Measurements from ENCODE around the gene HECTD4. TPM values are rescaled to one million over a fixed set of nuclear protein-coding genes. Genes with fewer than 3 reads are reported as not detected.
"Not testable (repeated sequence)": the region's sequence is repeated elsewhere in the genome, so short reads cannot be mapped to it uniquely, and the experiment has no call there.

The HECTD4 gene
- total RNA-seq, 1 donor from 2014 or later: 47.9 TPM

DNA sequence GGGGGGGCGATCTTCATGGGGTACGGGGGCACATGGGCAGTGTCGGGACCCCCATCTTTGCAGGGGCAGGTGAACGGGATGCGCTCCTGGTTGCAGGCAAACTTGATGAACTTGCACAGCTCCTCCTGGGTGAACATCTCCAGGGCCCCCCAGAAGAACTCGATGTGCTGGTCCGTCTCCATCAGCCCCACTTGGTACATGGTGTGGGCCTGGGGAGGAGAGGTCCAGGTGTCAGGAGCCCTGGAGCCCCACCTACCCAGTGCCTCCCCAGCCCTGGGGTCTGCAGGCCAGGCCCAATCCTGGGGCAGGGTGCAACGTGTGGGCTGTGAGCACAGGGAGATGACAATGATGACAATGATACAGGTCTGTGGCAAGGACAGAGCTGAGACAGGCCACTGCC, 219.2 kb downstream of the HECTD4 start:
- no peak for DNase-seq (ENCODE audit: low spot score)
- TF ChIP-seq, protein P1, sequence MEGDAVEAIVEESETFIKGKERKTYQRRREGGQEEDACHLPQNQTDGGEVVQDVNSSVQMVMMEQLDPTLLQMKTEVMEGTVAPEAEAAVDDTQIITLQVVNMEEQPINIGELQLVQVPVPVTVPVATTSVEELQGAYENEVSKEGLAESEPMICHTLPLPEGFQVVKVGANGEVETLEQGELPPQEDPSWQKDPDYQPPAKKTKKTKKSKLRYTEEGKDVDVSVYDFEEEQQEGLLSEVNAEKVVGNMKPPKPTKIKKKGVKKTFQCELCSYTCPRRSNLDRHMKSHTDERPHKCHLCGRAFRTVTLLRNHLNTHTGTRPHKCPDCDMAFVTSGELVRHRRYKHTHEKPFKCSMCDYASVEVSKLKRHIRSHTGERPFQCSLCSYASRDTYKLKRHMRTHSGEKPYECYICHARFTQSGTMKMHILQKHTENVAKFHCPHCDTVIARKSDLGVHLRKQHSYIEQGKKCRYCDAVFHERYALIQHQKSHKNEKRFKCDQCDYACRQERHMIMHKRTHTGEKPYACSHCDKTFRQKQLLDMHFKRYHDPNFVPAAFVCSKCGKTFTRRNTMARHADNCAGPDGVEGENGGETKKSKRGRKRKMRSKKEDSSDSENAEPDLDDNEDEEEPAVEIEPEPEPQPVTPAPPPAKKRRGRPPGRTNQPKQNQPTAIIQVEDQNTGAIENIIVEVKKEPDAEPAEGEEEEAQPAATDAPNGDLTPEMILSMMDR (IDR thresholded peaks at IDR 0.05; ENCODE audit: unreplicated experiment): no peak
- Mint-ChIP-seq H3K27me3 (ENCODE audit: unreplicated experiment) (peaks cover 3% of the 10 kb centered on the region), H3K9me3 (ENCODE audit: unreplicated experiment) (no peaks in the 10 kb centered on the region), H3K27ac (ENCODE audit: unreplicated experiment) (no peak overlapping the region), H3K36me3 (ENCODE audit: low read depth, unreplicated experiment) (peaks cover 41% of the 10 kb centered on the region), H3K4me3 (ENCODE audit: unreplicated experiment) (no peak overlapping the region), H3K4me1 (ENCODE audit: unreplicated experiment) (no peaks in the 10 kb centered on the region)

DNA sequence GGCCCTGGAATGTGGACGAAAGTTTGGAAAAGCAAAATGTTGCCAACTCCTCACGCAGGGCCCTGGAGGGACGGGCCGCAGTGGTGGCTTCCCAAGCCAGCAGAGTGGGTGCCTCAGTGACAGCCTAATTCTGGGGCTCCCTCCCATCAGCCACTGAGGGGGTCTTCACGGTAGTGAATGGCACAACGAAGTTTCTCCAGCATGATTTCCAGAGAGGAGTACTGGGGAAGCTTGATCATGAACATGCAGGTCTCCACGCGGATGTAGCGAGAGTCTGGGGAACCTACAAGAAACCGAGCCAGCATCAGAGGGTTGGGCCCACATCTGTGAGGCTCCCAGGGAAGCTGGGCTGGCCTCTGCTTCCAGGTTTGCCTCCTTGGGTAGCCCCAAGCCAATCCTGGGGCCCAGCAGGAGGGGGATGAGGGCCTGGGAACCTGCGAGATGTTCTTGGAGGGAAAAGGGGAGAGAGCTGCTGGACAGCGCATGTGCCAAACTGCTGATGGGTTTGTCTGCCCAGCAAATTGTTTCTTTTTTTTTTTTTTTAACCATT, 219.9 kb downstream of the HECTD4 start:
- Mint-ChIP-seq H3K27me3 (ENCODE audit: unreplicated experiment) (no peaks in the 10 kb centered on the region), H3K4me3 (ENCODE audit: unreplicated experiment) (peak overlapping the region; percentile 18), H3K27ac (ENCODE audit: unreplicated experiment) (no peak overlapping the region), H3K9me3 (ENCODE audit: unreplicated experiment) (no peaks in the 10 kb centered on the region), H3K4me1 (ENCODE audit: unreplicated experiment) (no peaks in the 10 kb centered on the region), H3K36me3 (ENCODE audit: low read depth, unreplicated experiment) (peaks cover 49% of the 10 kb centered on the region)
- TF ChIP-seq, protein P1 (IDR thresholded peaks at IDR 0.05; ENCODE audit: unreplicated experiment): no peak
- DNase-seq (ENCODE audit: low spot score): no peak

GRCh38 chr12:112161711-112162110, 220.5 kb downstream of the HECTD4 start:
- DNase-seq (ENCODE audit: low spot score): no peak
- TF ChIP-seq, protein P1 (IDR thresholded peaks at IDR 0.05; ENCODE audit: unreplicated experiment): no peak
- H3K4me3 Mint-ChIP-seq (ENCODE audit: unreplicated experiment): peak overlapping the region; percentile 18
- no peaks in the 10 kb centered on the region for H3K9me3 Mint-ChIP-seq (ENCODE audit: unreplicated experiment)
- H3K4me1 Mint-ChIP-seq (ENCODE audit: unreplicated experiment): no peaks in the 10 kb centered on the region
- no peak overlapping the region for H3K27ac Mint-ChIP-seq (ENCODE audit: unreplicated experiment)
- peaks cover 55% of the 10 kb centered on the region for H3K36me3 Mint-ChIP-seq (ENCODE audit: low read depth, unreplicated experiment)
- no peaks in the 10 kb centered on the region for H3K27me3 Mint-ChIP-seq (ENCODE audit: unreplicated experiment)

DNA sequence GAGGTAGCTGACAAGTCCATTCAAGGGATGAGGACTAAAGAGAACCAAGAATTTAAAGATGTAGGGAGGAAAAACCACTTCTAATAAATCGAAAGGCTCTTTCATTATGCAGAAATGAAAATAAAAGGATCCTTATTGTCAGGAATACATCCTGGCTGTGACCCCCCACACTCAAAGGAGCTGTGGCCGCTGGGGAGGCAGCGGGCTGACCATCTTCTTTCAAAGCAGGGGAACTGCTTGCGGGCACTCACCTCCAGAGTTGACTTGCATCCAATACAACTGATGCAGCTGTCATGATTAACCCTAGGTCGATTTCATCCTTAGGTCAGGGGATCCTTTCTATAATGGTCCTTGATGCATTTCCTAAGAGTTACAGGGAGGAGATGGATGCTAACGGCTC, 221.6 kb downstream of the HECTD4 start:
- Mint-ChIP-seq H3K4me1 (ENCODE audit: unreplicated experiment) (no peaks in the 10 kb centered on the region), H3K9me3 (ENCODE audit: unreplicated experiment) (no peaks in the 10 kb centered on the region), H3K27me3 (ENCODE audit: unreplicated experiment) (no peaks in the 10 kb centered on the region), H3K4me3 (ENCODE audit: unreplicated experiment) (no peak overlapping the region), H3K27ac (ENCODE audit: unreplicated experiment) (no peak overlapping the region), H3K36me3 (ENCODE audit: low read depth, unreplicated experiment) (peaks cover 61% of the 10 kb centered on the region)
- DNase-seq (ENCODE audit: low spot score): no peak
- TF ChIP-seq, protein P1 (IDR thresholded peaks at IDR 0.05; ENCODE audit: unreplicated experiment): no peak

- H3K36me3 Mint-ChIP-seq (ENCODE audit: low read depth, unreplicated experiment): peaks cover 65% of the 10 kb centered on the region
- TF ChIP-seq, protein P1 (IDR thresholded peaks at IDR 0.05; ENCODE audit: unreplicated experiment): no peak
- no peak overlapping the region for H3K27ac Mint-ChIP-seq (ENCODE audit: unreplicated experiment)
- H3K4me1 Mint-ChIP-seq (ENCODE audit: unreplicated experiment): no peaks in the 10 kb centered on the region
- DNase-seq (ENCODE audit: low spot score): no peak
- H3K9me3 Mint-ChIP-seq (ENCODE audit: unreplicated experiment): no peaks in the 10 kb centered on the region
- no peaks in the 10 kb centered on the region for H3K27me3 Mint-ChIP-seq (ENCODE audit: unreplicated experiment)
- H3K4me3 Mint-ChIP-seq (ENCODE audit: unreplicated experiment): peak overlapping the region; percentile 79
Measured at GRCh38 chr12:112159146-112159541, 223.1 kb downstream of the HECTD4 start.

GRCh38 chr12:112158461-112159145, 223.6 kb downstream of the HECTD4 start:
- H3K27ac Mint-ChIP-seq (ENCODE audit: unreplicated experiment); DNase-seq (ENCODE audit: low spot score); H3K9me3 Mint-ChIP-seq (ENCODE audit: unreplicated experiment); H3K27me3 Mint-ChIP-seq (ENCODE audit: unreplicated experiment); H3K4me1 Mint-ChIP-seq (ENCODE audit: unreplicated experiment); H3K4me3 Mint-ChIP-seq (ENCODE audit: unreplicated experiment): not testable (repeated sequence)
- peaks cover 69% of the 10 kb centered on the region for H3K36me3 Mint-ChIP-seq (ENCODE audit: low read depth, unreplicated experiment)
